NCI-H345 treated with DMSO at 0.1 percent for 48 hours (cell line): ENCODE data around the gene ADAMTS14.
A peak's percentile ranks its signal among the peaks of the same experiment; 100 is the strongest.
"Not testable (repeated sequence)": the region's sequence is repeated elsewhere in the genome, so short reads cannot be mapped to it uniquely, and the experiment has no call there.

Experiments
- DNase-seq: peaks from one replicate; lab custom pipeline; 2025; ENCODE audit not compliant: unreplicated experiment; lab: John Stamatoyannopoulos, UW

Gene ADAMTS14

DNA sequence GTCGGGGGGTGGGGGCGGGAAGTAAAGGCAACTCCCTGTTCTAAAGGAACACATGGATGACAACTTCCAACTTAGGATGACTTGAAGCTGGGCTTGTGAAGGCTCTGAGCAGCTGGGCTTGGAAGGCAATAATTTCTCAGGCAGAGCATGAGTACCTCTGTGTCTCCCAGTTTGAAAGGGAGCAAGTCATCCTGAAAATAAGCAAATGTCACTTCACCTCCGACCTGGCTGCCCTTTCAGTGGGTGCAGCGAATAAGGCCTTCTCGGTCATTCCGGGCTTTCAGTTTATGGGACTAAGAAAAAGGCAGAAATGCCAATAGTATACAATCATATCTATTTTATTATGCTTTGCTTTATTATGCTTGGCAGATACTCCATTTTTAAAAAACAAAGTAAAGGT lies 15.3 kb upstream of the ADAMTS14 start:
- DNase-seq = no peak

DNA sequence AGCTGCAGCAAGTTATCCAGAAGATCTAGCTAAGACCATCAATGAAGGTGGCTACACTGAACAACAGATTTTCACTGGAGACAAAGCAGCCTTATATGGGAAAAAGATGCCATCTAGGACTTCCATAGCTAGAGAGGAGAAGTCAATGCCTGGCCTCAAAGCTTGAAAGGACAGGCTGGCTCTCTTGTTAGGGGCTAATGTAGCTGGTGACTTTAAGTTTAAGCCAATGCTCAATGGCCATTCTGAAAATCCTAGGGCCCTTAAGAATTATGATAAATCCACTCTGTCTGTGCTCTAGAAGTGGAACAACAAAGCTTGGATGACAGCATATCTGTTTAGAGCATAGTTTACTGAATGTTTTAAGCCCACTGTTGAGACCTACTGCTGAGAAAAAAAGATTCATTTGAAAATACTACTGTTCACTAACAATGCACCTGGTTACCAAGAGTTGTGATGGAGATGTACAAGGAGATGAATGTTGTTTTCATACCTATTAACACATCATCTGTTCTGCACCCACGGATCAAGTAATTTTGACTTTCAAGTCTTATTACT lies 13.6 kb upstream of the ADAMTS14 start:
- no peak for DNase-seq

DNA sequence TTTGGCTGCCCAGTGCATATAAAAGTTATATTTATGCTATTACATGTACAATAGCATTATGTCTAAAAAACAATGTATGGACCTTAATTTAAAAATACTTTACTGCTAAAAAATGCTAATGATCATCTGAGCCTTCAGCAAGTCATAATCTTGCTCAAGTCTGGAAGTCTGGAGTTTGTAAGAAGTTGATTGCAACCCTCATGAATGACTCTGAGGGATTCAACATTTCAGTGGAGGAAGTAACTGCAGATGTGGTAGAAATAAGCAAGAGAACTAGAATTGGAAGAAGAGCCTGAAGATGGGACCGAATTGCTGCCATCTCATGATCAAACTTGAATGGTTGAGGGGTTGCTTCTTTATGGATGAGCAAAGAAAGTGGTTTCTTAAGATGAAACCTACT lies 13.0 kb upstream of the ADAMTS14 start:
- DNase-seq = no peak

GRCh38 chr10:70660722-70661121 lies 11.6 kb upstream of the ADAMTS14 start:
- DNase-seq = no peak

DNA sequence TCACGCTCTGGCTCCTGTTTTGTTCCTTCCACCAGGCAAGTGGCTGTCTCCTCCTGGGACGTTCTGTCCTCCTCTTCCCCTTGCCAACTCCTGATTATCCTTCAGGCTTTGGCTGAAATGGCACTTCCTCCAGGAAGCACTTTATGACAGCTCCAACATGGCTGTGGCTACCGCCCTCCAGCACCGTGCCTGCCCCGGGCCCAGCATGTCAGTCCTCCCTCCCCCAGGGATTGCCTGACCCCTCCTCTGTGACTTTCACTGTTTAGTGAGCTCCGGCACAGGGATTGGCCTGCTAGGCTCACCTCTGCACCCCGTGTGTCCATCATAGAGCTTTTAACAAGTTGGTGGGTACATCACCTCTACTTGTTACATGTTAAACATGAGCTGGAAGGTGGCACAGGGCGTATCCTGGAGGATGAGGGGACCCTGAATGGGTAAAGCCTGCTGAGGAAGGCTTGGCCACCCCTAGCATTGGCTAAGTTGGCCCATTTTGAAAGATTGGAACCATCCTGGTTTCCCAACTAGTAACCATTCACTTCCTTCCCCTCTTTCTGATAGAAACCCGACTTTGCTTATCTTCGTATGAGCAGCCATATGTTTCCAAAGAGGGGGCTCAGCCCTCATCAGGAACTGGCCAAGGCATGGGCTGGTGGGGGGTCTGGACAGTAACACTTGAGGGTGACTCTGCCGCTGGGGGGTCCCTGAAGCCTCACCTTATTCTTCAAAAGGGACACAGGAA lies 10.5 kb upstream of the ADAMTS14 start:
- no peak for DNase-seq

DNA sequence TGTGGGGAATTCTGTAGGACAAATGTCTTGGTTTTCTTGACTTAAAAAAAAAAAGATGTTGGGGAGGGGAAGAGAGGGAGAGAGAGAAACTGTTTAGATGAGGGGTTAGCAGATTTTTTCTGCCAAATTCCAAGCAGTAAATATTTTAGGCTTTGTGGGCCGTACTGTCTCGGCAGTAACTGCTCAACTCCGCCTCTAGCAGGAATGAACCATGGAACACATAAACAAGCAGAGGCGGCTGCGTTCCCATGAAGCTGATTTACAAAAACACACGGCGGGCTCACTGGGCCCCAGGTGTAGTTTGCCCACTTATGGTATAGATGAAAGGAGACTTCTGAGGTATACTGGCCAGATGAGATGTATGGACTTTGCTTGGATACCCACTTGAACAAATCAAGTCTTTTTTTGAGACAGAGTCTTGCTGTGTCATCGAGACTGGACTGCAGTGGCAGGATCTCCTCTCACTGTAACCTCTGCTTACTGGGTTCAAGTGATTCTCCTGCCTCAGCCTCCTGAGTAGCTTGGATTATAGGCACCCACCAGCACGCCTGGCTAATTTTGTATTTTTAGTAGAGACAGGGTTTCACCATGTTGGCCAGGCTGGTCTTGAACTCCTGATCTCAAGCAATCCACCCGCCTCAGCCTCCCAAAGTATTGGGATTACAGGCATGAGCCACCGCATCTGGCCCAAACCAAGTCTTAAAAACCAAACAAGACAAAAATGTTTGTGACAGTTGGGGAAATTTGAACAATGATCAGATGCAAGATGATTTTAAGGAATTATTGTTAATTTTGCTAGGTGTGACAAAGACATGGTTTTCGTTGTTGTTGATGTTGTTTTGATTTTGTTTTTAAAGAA lies 9.7 kb upstream of the ADAMTS14 start:
- no peak for DNase-seq

DNA sequence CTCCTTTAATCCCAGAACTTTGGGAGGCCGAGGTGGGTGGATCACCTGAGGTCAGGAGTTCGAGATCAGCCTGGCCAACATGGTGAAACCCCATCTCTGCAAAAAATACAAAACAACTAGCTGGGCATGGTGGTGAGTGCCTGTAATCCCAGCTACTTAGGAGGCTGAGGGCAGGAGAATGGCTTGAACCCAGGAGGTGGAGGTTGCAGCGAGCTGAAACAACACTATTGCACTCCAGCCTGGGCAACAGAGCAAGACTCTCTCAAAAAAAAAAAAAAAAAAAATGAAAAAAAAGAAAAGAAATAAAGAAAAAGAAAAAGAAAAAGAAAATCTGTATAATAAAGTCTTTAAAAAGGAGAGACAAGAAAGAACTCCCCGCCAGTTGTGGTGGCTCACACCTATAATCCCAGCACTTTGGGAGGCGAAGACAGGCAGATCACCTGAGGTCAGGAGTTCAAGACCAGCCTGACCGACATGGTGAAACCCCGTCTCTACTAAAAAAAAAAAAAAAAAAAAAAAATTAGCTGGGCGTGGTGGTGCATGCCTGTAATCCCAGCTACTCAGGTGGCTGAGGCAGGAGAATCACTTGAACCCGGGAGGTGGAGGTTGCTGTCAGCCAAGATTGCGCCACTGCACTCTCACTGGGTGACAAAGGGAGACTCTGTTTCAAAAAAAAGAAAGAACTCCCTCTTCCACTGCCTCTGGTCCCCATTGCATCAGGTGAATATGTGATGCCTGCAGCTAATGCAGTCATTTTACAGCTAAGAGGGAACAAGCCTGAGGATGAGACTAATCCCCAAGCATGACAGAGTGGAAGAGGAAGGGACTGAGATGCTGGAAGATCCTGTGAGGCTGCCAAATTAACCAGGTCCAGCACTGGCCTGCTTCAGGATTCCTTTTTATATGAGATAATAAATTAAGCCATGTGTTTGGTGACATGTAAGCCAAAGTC lies 8.6 kb upstream of the ADAMTS14 start:
- DNase-seq = not testable (repeated sequence)

- DNase-seq = peak; percentile 24
Observed at GRCh38 chr10:70664702-70665195, 7.6 kb upstream of the ADAMTS14 start.

DNA sequence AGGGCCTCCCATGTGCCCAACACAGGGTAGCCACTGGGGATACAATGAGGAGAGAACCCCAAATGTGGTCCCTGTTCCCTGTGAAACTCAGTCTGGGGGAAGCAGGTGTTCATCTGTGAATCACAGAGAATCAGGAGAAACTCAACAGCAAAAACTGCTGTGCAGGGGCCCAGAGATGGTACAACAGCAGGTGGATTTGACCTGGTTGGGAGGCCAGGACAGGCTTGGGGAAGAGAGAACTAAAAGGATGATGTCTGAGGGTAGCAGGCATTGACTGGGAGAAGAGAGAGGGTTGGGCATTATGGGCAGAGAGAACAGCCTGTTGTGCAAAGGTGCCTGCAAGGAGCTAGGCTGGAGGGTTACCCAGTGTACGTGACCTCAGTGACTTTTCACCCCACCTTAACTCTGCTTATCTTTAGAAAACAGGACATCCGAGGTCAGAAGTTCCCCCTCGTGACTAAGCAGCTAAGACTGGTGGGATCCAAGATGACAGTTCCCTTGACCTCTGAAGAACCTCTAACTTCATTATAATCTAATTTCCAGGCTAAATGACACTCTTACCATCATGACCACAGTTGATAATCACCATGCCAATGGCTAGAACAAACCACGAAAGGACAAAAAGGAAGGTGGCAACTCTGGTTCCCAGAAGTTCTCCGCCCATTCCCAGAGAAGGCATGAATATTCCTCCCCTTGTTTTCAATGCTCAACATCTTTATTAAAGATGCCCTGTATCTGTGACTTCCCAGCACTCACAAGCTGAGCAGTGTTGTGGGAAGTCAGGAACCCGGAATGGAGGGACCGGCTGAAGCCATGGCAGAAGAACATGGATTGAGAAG lies 5.1 kb upstream of the ADAMTS14 start:
- DNase-seq = no peak

GRCh38 chr10:70667818-70668217 lies 4.5 kb upstream of the ADAMTS14 start:
- not testable (repeated sequence) for DNase-seq

GRCh38 chr10:70668454-70668970 lies 3.8 kb upstream of the ADAMTS14 start:
- DNase-seq = no peak

DNA sequence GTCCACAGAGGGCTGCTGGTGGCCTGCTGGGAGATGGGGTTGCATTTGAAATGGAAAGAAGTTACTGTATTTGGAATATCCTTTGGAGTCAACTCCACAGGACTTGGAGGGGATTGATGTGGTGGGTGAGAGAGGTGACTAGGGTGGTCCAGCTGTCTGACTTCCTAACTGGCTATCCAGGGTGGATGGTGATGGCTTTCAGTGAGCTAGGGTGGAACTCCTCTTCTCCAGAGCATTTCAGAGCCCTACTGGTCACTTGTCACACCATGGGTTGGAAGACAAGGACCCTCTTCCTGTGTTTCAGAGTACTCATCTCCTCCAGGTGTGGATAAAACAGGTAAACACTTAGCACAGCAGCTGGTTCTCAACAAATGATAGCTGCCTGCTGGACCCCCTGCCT lies 3.3 kb upstream of the ADAMTS14 start:
- DNase-seq = no peak

- DNase-seq = no peak
Observed at GRCh38 chr10:70669732-70670317, 2.5 kb upstream of the ADAMTS14 start.

DNA sequence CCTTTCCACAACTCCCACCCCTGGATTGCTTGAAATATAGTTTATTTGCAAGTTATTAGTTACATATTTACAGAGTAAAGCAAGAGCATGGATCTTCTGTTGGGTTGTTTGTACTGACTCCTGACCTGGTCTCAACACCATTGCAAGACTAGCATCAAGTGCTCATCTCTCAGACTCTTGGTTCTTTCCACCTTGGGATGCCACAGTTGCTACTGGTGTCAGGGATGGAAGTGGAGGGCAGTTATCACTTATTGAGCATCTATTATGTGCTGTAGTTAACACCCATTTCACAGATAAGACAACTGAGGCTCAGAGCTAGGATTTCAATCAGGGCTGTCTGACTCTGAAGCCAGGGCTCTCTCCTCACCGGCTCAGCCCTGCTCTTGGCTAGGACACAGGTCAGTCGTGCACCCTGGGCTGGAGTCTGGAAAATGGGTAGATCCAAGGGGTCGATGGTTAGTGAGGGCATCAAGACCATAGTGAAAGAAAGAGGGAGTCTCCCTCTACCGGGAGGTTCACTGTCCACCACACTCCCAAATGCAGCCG lies 614 bp upstream of the ADAMTS14 start:
- no peak for DNase-seq

GRCh38 chr10:70673043-70673928 lies 980 bp downstream of the ADAMTS14 start:
- no peak for DNase-seq

GRCh38 chr10:70673929-70674559 lies 1.7 kb downstream of the ADAMTS14 start:
- peak; percentile 28 for DNase-seq
